ENCODE measurements around the gene MGAT4A.

The MGAT4A gene

GRCh38 chr2:98711506-98711905 lies 19.4 kb downstream of the MGAT4A start:
- Histone ChIP-seq H2AFZ (ENCODE audit: low read length) (no peak overlapping the region), H3K9ac (ENCODE audit: low read length) (no peak overlapping the region), H3F3A (ENCODE audit: insufficient read depth, low read length) (no peaks in the 10 kb centered on the region), H4K20me1 (ENCODE audit: insufficient read depth, low read length) (no peaks in the 10 kb centered on the region), H3K4me3 (ENCODE audit: low read depth, low read length, poor library complexity, severe bottlenecking) (no peak overlapping the region), H3K9me2 (ENCODE audit: low read depth, low read length) (no peaks in the 10 kb centered on the region), H3K27me3 (ENCODE audit: insufficient read depth, low read length) (no peaks in the 10 kb centered on the region), H3K4me1 (ENCODE audit: insufficient read depth, low read length, severe bottlenecking) (no peaks in the 10 kb centered on the region), H3K27ac (ENCODE audit: low read depth, low read length, poor library complexity, severe bottlenecking) (no peak overlapping the region), H3K4me2 (ENCODE audit: low read length) (no peak overlapping the region), H3K9me3 (ENCODE audit: low read length) (no peaks in the 10 kb centered on the region), H3K36me3 (ENCODE audit: insufficient read depth, low read length) (no peaks in the 10 kb centered on the region), H3K79me2 (ENCODE audit: insufficient read depth, low read length) (no peaks in the 10 kb centered on the region)
- no peak for TF ChIP-seq EZH2 (IDR thresholded peaks at IDR 0.05; ENCODE audit: borderline replicate concordance, low read length)
- TF ChIP-seq, protein P1, sequence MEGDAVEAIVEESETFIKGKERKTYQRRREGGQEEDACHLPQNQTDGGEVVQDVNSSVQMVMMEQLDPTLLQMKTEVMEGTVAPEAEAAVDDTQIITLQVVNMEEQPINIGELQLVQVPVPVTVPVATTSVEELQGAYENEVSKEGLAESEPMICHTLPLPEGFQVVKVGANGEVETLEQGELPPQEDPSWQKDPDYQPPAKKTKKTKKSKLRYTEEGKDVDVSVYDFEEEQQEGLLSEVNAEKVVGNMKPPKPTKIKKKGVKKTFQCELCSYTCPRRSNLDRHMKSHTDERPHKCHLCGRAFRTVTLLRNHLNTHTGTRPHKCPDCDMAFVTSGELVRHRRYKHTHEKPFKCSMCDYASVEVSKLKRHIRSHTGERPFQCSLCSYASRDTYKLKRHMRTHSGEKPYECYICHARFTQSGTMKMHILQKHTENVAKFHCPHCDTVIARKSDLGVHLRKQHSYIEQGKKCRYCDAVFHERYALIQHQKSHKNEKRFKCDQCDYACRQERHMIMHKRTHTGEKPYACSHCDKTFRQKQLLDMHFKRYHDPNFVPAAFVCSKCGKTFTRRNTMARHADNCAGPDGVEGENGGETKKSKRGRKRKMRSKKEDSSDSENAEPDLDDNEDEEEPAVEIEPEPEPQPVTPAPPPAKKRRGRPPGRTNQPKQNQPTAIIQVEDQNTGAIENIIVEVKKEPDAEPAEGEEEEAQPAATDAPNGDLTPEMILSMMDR (IDR thresholded peaks at IDR 0.05; ENCODE audit: low read length) = no peak

GRCh38 chr2:98710734-98711133 lies 20.2 kb downstream of the MGAT4A start:
- Histone ChIP-seq H3K79me2 (ENCODE audit: insufficient read depth, low read length) (no peaks in the 10 kb centered on the region), H3K27ac (ENCODE audit: low read depth, low read length, poor library complexity, severe bottlenecking) (no peak overlapping the region), H3K9ac (ENCODE audit: low read length) (no peak overlapping the region), H3K9me2 (ENCODE audit: low read depth, low read length) (no peaks in the 10 kb centered on the region), H3K9me3 (ENCODE audit: low read length) (no peaks in the 10 kb centered on the region), H3K4me1 (ENCODE audit: insufficient read depth, low read length, severe bottlenecking) (no peaks in the 10 kb centered on the region), H3F3A (ENCODE audit: insufficient read depth, low read length) (no peaks in the 10 kb centered on the region), H3K27me3 (ENCODE audit: insufficient read depth, low read length) (no peaks in the 10 kb centered on the region), H3K36me3 (ENCODE audit: insufficient read depth, low read length) (no peaks in the 10 kb centered on the region), H3K4me2 (ENCODE audit: low read length) (no peak overlapping the region), H2AFZ (ENCODE audit: low read length) (no peak overlapping the region), H3K4me3 (ENCODE audit: low read depth, low read length, poor library complexity, severe bottlenecking) (no peak overlapping the region), H4K20me1 (ENCODE audit: insufficient read depth, low read length) (no peaks in the 10 kb centered on the region)
- TF ChIP-seq EZH2 (IDR thresholded peaks at IDR 0.05; ENCODE audit: borderline replicate concordance, low read length) = no peak
- TF ChIP-seq, protein P1 (IDR thresholded peaks at IDR 0.05; ENCODE audit: low read length) = no peak

GRCh38 chr2:98709535-98709934 lies 21.4 kb downstream of the MGAT4A start:
- no peaks in the 10 kb centered on the region for H3K79me2 ChIP-seq (ENCODE audit: insufficient read depth, low read length)
- H3K4me2 ChIP-seq (ENCODE audit: low read length) = no peak overlapping the region
- no peaks in the 10 kb centered on the region for H3K4me1 ChIP-seq (ENCODE audit: insufficient read depth, low read length, severe bottlenecking)
- H3K9me2 ChIP-seq (ENCODE audit: low read depth, low read length) = no peaks in the 10 kb centered on the region
- H3K4me3 ChIP-seq (ENCODE audit: low read depth, low read length, poor library complexity, severe bottlenecking) = no peak overlapping the region
- H2AFZ ChIP-seq (ENCODE audit: low read length) = no peak overlapping the region
- no peaks in the 10 kb centered on the region for H3F3A ChIP-seq (ENCODE audit: insufficient read depth, low read length)
- no peak for TF ChIP-seq EZH2 (IDR thresholded peaks at IDR 0.05; ENCODE audit: borderline replicate concordance, low read length)
- no peak overlapping the region for H3K27ac ChIP-seq (ENCODE audit: low read depth, low read length, poor library complexity, severe bottlenecking)
- no peaks in the 10 kb centered on the region for H4K20me1 ChIP-seq (ENCODE audit: insufficient read depth, low read length)
- no peak overlapping the region for H3K9ac ChIP-seq (ENCODE audit: low read length)
- H3K36me3 ChIP-seq (ENCODE audit: insufficient read depth, low read length) = no peaks in the 10 kb centered on the region
- no peaks in the 10 kb centered on the region for H3K27me3 ChIP-seq (ENCODE audit: insufficient read depth, low read length)
- no peaks in the 10 kb centered on the region for H3K9me3 ChIP-seq (ENCODE audit: low read length)

GRCh38 chr2:98708396-98709186 lies 22.3 kb downstream of the MGAT4A start:
- H3K4me3 ChIP-seq (ENCODE audit: low read depth, low read length, poor library complexity, severe bottlenecking) = no peak overlapping the region
- H3K4me2 ChIP-seq (ENCODE audit: low read length) = no peak overlapping the region
- H3K4me1 ChIP-seq (ENCODE audit: insufficient read depth, low read length, severe bottlenecking) = no peaks in the 10 kb centered on the region
- H3K27ac ChIP-seq (ENCODE audit: low read depth, low read length, poor library complexity, severe bottlenecking) = no peak overlapping the region
- no peaks in the 10 kb centered on the region for H3K36me3 ChIP-seq (ENCODE audit: insufficient read depth, low read length)
- H3K9me2 ChIP-seq (ENCODE audit: low read depth, low read length) = no peaks in the 10 kb centered on the region
- no peaks in the 10 kb centered on the region for H3K27me3 ChIP-seq (ENCODE audit: insufficient read depth, low read length)
- H2AFZ ChIP-seq (ENCODE audit: low read length) = no peak overlapping the region
- no peaks in the 10 kb centered on the region for H3K79me2 ChIP-seq (ENCODE audit: insufficient read depth, low read length)
- TF ChIP-seq, protein P1 (IDR thresholded peaks at IDR 0.05; ENCODE audit: low read length) = no peak
- TF ChIP-seq EZH2 (IDR thresholded peaks at IDR 0.05; ENCODE audit: borderline replicate concordance, low read length) = no peak
- no peaks in the 10 kb centered on the region for H4K20me1 ChIP-seq (ENCODE audit: insufficient read depth, low read length)
- H3K9me3 ChIP-seq (ENCODE audit: low read length) = no peaks in the 10 kb centered on the region
- no peaks in the 10 kb centered on the region for H3F3A ChIP-seq (ENCODE audit: insufficient read depth, low read length)
- H3K9ac ChIP-seq (ENCODE audit: low read length) = no peak overlapping the region
